GM12872 (cell line): ENCODE measurements around the gene CRYBG3.

Experiments used
- CTCF ChIP-seq: IDR thresholded peaks from 3 replicates; pipeline ENCODE4 v1.5.1; 2011; ENCODE audit warnings: low read depth, mild to moderate bottlenecking, low read length, moderate library complexity; ENCODE audit not compliant: insufficient read depth

Gene CRYBG3

GRCh38 chr3:97994328-97994945 is 172.6 kb downstream of the CRYBG3 start:
- TF ChIP-seq CTCF = no peak
